GM19397 (cell line): ENCODE results near the gene PIGT.

ENCODE experiments used
- ATAC-seq: cut with Tn5 transposase; IDR thresholded peaks from one replicate; pipeline ENCODE4 v1.9.1; 2021; ENCODE audit warnings: mild to moderate bottlenecking, moderate library complexity; ENCODE audit not compliant: unreplicated experiment

Gene PIGT

DNA sequence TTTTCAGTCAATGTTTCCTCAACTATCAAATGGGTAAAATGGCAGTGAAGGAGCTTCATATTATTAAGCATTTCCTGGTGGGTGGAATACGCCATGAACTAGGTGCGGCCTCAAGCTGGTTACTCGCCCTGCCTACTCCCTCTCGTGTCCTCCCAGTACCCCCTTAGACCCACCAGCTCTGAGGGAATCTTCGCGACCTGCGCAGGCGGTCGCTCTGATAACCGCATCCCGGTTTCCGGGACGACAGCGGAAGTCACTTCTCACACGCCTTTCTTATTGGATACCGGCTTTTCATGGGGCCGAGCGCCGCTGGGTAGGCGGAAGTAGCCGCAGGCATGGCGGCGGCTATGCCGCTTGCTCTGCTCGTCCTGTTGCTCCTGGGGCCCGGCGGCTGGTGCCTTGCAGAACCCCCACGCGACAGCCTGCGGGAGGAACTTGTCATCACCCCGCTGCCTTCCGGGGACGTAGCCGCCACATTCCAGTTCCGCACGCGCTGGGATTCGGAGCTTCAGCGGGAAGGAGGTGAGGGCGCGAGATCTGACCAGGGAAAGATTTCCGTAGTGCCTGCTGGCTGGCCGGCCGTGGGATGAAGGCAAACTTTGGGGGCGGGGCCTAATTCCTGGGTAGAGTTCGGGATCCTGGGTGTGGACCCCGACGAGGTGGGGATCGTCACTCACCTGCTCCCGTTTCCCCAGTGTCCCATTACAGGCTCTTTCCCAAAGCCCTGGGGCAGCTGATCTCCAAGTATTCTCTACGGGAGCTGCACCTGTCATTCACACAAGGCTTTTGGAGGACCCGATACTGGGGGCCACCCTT, at the start of gene PIGT:
TSS of gene PIGT (plus strand) at position 320 of the 816 bp plus-strand sequence. CDS start at position 336, 16 bp downstream.
- peak; percentile 59 for ATAC-seq

DNA sequence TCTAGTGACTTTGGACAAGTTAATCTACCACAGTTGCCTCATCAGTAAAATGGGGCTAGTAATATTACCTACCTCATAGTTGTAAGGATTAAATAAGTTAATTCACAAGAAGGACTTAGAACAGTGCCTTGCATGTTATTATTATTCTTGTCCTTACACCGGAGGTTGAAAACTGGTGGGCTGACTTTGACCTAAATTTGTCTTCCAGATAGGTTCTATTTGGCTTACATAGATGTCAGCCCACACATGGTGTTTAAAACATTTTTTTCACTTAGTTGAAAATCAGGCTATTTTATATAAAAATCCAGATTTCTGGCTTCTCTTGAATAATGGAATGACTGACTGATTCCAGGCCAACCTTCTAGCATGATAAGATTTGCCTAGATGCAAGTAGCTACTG, 49.7 kb upstream of the PIGT start:
- no peak for ATAC-seq

DNA sequence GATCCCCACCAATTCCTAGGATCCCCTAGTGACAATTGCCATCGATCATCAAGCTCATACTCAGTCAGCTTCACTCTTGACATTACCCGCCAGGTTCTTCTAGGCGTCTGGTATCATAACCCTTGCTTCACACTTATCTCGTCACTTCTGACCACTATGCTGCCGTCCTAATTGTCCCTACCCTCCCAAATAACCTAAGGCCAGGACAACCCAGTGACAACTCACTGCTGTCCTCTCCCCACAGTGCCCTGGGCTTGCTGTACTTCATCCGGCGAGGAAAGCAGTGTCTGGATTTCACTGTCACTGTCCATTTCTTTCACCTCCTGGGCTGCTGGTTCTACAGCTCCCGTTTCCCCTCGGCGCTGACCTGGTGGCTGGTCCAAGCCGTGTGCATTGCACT, 49.3 kb upstream of the PIGT start:
- ATAC-seq: no peak

DNA sequence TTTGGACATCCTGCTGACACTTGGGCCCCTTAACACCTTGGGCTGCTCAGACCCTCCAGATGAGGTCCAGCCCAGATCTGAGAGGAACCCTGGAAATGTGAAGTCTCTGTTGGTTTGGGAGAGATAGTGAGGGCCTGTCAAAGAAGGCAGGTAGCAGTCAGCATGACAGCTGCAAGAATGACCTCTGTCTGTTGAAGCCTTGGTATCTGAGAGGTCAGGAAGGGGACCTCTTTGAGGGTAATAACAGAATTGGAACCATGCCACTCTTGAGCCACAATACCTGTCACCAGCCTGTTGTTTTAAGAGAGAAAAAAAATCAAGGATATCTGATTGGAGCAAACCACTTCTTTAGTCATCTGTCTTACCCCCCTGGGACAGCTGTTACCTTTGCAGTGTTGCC, 48.8 kb upstream of the PIGT start:
- no peak for ATAC-seq

DNA sequence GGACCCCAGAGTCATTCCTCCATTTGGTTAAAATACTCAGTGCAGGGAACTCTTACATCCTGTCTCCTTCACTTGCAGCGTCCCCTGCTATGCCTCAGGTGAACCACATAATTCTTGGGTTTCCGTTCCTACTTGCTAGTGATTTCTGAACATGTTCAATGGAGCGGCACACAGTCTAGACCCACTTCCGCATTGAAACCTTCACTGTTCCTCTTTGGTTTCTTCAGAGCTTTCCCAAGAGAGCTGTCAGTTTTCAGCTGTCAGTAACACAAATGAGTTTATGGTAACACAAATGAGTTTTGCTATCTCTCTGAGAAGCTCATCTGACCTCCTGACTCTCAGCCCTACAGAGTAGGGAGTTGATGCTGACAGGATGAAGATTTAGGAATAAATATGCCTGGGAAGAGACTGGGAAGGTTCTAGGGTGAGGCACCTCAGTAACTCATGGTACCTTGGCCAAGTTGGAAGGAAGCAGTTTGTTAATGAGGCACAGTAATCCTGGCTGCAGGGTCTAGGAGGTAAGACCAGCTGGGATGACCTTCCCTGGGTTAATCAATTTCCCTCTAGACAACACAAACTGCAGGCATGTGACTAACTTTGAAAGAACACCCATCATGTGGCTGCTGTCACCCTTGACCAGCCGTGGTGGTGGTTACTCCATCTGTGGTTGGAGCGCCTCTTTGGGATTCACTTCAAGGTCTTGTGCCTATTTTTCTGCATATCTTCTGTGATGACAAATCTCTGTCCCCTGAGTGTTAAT, 47.5 kb upstream of the PIGT start:
- ATAC-seq: peak; percentile 81

DNA sequence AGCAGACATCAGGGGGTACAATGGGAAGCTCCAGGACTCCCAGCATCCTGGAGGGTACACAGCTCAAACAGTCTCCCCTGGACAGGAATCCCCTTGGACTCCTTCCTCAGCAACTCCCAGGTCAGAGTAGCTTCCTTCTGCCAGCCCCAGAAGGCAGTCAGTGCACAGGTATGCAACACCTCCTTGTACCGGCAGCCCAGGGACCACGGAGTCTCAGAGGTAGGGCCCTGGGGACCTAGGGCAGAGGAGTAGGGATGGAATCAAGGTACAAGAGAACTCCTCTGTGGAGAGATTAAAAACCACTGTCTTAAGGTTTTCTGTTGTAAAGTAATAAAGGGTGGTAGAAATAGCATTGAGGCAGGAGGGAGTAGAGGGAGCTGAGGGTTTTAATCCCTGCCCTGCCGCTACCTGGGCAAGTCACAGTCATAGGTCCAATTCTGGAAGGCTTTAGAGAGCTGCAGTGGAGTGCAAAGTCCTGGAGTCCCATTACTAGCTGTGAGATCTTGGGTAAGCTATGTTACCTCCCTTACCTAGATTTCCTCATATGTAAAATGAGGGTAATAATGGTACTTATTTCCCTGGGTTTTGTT, 45.3 kb upstream of the PIGT start:
- ATAC-seq: no peak

DNA sequence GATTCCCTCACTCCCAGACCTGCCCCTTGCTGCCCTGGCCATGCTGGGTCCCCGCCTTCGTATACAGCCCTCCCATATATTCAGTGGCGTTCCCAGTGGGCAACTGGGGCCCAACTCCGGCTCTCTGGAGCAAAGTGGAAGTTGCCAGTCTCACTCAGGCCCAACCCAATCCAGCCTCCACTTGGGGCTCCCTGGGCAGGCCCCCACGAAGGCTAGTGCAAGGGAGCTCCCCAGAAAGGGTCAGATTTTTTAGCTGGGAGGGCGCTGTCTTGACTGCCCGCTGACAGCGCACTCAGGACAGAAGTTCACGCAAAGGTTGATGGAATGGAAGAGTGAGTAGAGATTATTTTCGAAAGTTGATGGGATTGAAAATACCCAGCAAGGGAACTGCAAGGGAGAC, 43.7 kb upstream of the PIGT start:
- no peak for ATAC-seq

DNA sequence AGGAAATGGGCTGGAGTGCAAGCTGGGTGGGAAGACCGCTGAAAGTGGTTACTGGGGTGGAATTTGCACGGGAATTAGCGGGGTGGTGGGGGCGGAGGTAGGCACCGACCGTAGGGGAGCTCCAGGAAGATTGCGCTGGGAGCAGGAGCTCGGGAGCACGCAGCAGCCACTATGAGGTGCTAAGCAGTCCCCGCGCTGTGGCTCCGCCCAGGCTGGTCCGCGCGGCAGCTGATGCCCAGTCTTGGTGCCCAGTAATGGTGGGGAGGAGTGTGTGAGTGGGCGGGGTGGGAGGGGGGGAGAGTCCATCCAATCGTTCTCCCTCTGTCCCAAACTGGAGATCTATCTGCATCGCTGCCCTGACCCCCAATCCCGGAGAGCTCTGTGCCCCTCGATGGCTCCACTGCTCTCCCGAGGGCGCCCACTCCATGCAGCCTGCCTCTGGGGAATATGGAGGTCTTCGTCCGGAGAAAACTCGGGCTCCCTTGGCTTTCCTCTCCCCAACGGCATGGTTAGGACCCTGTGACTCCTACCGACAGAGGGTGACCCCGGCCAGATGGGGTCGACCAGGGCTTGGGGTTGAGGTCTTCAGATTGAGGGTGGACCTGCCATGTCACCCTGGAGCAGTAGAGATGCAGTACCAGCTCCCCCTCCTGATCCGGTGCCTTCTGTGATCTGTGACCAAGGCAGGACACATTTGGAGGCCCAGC, 43.1 kb upstream of the PIGT start:
- ATAC-seq: no peak

DNA sequence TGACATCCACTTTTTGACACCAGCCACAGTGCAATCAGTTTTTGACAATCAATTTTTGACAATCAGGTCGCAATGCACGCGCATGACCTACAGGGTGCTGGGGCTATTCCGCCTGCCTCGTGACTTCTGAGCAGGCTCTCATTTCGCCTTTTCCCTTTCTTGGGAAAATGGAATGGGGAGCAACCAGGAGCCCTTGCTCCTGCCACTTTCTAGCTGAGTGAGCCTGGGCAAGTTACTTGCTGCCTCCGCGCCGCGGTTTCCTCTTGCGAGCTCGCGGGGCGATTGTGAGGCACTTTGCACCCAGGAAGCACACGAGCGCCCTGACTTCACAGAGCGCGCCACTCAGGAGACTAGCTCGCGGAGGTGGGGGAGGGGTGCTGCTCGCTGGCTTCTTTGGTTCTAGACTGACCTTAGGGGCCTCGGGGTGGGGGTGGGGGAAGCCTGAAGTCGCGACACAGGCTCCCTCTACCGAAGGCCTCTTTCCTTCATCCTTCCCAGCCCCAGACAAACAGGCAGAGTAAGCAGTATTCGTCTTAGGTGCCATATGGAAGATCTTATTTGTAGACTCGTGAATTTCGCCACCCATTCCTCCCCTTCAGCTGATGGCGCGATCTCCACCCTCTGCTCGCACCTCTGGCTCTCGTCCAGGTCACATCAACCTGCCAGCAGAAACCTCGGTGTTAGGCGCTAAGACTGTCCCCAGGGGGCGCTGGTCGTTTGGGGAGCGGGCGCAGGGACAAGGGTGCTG, 42.4 kb upstream of the PIGT start:
- ATAC-seq: peak; percentile 66

DNA sequence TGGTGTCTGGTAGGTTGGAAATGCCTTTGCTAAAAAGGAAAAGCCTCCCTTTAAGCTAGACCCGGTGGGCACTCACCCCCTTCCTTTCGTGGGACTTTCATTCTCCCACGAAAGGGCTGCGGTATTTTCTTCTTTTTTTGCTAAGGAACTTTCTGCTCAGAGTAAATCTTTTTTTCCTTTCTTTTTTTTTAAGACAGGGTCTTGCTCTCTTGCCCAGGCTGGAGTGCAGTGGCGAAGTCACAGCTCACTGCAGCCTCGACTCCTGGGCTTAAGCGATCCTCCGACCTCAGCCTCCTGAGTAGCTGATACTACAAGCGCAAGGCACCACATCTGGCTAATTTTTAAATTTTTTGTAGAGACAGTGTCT, 41.9 kb upstream of the PIGT start:
- no peak for ATAC-seq

DNA sequence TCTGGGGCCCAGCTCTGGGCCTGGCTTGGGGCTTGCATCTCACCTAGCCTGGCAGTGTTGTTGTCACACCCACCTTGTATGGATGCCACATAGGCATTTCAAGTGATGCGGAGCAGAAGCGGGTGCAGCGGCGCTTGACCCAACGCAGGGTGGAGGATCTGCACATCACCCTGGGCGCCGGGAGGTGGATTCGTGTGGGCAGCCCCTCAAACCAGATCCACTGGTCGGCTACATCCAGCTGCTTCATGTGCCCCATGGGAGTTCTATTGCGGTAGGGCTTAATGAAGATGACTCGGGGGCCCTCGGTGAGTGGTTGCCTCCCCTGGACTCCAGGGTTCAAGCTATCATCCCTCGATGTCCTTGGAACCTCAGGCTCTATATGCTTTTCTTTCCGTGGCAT, 41.0 kb upstream of the PIGT start:
- no peak for ATAC-seq

DNA sequence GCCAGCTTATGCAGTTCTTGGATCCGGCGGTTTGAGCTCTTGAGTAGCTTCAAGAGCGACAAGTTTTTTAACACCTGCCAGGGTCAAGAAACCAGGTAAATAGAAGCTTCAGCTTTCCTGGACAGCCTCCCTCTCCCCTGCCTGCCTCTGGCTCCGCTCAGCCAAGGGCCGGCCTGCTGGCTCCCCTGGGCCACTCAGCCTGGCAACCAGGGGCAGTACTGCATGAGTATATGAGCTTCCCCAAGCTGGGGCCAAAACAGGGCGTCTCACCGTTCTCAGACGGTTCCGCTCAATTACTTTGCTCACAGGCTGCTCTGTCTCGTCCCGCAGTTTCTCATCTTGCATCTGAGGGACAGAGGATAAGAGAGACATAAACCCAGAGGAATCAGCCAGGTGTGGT, 38.7 kb upstream of the PIGT start:
- ATAC-seq: no peak

DNA sequence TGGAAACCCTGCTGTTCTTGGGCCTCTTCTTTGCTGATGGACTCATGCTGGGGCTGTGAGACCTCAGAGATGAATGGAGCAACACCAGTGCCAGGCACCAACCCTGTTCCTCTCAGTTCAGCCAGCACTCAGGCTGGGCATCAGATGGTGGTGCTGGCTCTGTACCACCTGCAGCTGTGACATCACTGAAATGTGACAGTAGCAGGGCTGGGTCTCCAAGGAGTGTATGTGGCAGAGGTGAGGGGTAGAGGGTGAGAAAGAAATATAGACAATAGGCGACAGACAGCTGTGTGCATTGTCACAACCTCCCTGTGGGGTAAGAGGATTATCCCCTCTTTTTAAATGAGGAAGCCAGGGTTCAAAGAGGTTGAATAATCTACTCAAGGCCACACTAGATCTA, 37.8 kb upstream of the PIGT start, which contains the start of gene TP53TG5:
TSS of gene TP53TG5 (minus strand) at position 135 of the 400 bp plus-strand sequence. CDS start at position 46, 89 bp downstream.
- ATAC-seq: no peak

DNA sequence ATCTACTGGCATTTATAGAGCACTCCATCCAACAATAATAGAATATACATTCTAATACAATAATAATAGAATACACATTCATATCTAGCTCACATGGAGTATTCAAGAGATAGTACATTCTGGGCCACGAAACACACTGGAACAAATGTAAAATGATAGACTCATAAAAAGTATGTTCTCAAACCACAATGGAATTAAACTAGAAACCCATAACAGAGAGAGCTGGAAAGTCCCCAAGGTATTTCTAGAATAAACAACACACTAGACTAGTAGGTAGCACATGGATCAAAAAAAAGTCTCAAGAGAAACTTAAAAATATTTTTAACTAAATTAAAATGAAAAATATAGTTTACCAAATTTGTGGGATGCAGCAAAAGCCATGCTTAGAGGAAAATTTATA, 28.7 kb upstream of the PIGT start:
- ATAC-seq: no peak

DNA sequence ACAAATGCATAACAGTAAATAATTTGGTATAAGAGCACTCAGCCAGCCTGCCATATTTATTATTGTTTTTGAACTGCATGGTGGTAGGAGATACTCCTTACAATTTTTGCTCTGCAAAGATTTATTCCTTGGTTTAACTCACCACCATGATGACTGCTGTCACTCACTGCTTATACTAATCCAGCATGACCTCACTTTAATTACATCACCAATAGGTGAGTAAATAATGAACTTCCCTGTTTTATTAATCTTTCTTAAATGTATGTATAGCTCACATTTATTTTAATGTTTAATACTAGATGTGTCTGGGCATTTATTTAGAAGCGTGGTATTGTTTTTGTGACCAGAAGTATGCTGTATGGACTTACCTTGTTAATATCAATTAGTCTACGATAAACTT, 25.0 kb upstream of the PIGT start:
- no peak for ATAC-seq

DNA sequence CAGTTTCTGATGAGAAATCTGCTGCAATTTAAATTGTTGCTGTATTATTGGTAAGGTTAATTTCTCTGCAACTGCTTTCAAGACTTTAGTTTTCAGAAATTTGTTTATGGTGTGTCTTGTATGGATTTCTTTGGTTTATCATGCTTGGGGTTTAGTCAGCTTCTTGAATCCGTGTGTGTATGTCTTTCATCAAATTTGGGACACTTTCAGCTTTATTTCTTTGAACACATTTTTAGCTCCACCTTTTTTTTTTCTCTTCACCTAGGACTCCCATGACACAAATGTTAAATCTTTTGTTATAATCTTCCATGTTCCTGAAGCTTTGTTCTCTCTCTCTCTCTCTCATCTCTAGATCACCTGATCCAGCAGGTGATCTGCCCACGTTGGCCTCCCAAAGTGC, 24.4 kb upstream of the PIGT start:
- ATAC-seq: no peak

DNA sequence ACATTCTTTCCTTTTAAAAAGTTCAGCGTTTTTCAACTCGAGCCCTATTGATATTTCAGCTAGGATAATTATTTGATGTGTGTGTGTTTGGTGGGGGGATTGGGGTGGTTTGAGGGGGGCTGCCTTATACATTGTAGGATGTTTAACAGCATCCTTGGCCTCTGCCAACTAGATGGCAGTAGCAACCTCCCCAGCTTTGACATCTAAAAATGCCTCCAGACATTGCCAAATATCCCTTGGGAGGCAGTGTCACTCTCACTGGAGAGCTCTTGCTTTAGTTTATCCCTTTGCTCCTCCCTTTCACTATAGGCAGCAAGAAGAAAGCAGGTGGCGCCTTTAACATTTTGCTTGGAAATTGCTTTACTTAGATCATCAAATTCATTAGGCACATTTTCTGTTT, 23.2 kb upstream of the PIGT start:
- ATAC-seq: no peak

DNA sequence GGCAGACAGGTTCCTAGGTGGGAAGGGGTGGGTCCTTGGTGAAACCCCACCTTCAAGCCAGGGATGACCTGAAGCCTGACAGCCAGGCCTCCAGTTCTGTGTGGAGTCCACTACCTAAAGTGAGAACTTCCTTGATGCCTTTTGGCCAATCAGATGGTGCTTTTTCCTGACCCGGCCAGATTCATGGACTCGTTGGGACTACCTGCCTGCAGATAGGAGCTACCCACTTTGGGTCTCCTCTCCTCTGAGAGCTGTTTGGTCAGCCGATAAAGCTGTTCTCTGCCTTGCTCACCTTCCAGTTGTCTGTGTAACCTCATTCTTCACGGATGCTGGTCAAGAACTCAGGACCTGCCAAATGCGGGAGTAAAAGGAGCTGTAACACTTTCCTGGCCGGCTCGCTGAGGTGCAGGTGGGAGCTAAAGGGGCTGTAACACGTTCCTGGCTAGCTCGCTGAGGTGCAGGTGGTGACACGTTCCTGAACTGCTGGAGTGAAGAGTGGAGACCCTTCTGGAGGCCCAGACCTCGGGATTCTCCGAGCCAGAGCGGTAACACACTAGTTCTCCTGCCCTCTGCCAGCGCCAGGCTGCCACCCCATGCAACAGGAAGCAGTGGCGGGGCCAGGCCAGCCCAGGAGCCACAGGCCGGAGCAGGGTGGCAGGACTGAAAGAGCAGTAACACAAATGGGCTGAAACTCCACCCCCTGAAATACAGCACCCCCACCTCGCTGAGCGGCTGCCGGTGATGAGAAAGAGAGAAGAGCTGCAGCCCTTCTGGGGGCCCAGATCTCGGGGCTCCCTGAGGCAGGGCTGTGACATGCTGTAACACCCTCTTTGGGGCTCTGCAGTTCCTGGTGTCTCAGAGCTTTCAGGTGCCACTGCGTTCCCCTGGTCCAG, 21.5 kb upstream of the PIGT start:
- ATAC-seq: no peak

DNA sequence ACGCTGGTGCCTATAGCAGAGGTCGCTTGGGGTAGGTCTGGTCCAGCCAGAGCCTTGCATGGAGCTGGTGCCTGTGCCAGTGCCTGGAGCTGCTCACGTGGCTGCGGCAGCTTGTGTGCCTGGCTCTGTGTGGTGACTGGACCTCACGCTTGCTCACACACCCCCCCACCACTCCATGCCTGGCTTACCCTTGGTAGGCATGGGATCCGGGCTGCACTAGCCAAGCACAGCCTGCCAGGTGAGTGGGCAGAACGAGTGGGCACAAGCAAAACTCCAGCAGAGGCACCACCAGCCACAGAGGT, 20.9 kb upstream of the PIGT start:
- ATAC-seq: no peak

DNA sequence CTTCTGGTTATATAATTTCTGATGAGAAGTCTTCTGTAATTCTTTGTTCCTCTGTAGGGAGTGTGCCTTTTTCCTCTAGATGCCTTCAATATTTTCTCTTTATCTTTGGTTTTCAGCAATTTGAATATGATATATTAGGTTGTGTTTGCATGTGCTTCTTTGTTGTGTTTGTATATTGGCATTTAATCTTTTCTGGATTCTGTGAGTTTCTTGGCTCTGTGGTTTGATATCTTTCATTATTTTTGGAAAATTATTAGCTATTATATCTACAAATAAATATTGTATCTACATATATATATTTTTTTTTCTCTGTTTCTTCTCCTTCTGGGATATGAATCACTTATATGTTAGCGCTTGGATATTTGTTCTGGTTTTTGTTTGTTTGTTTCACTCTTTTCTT, 16.9 kb upstream of the PIGT start:
- no peak for ATAC-seq
